ENCODE measurements around the gene KREMEN2. TPM values are rescaled to one million over a fixed set of nuclear protein-coding genes. Genes with fewer than 3 reads are reported as not detected.

KREMEN2 gene
- total and polyA plus RNA-seq, 12 donors, result not detected

GRCh38 chr16:3010510-3010909 lies 46.4 kb downstream of the KREMEN2 start:
- H3K27me3 ChIP-seq, result peaks cover 12% of the 10 kb centered on the region
- 89 to 94% (median 90%) methylated on average over 5 to 8 of the region's 8 CpGs for WGBS, 4 donors

GRCh38 chr16:3012246-3012645 lies 48.2 kb downstream of the KREMEN2 start:
- TF ChIP-seq CTCF (IDR thresholded peaks at IDR 0.05) (no peak), POLR2A (IDR thresholded peaks at IDR 0.05) (no peak)
- Histone ChIP-seq H3K4me1 (replicated peaks in 1 of 2) (no peaks in the 10 kb centered on the region), H3K27ac (no peak overlapping the region), H3K36me3 (replicated peaks in 1 of 2) (no peaks in the 10 kb centered on the region), H3K27me3 (peaks cover 12% of the 10 kb centered on the region), H3K4me3 (no peak overlapping the region), H3K9me3 (replicated peaks in 1 of 3) (no peaks in the 10 kb centered on the region)
- no peak for DNase-seq
- intact Hi-C loops (cut with DNase I), result no loop called here
- WGBS, 4 donors, result 16 to 40% (median 26%) methylated on average over 1 to 19 of the region's 19 CpGs

More at GRCh38 chr16:3010510-3010909, 46.4 kb downstream of the KREMEN2 start:
- no peaks in the 10 kb centered on the region for H3K36me3 ChIP-seq (replicated peaks in 1 of 2)
- no peaks in the 10 kb centered on the region for H3K9me3 ChIP-seq (replicated peaks in 1 of 3)
- TF ChIP-seq POLR2A (IDR thresholded peaks at IDR 0.05) (no peak), CTCF (IDR thresholded peaks at IDR 0.05) (no peak)
- intact Hi-C loops (cut with DNase I), result no loop called here
- DNase-seq, result no peak
- no peaks in the 10 kb centered on the region for H3K4me1 ChIP-seq (replicated peaks in 1 of 2)
- H3K4me3 ChIP-seq, result no peak overlapping the region
- no peak overlapping the region for H3K27ac ChIP-seq

GRCh38 chr16:3012828-3013420 lies 48.8 kb downstream of the KREMEN2 start, which contains the start of gene CLDN9:
CLDN9 (plus strand) TSS chr16:3012923; CDS start chr16:3013363, 440 bp downstream.
- no peaks in the 10 kb centered on the region for H3K36me3 ChIP-seq (replicated peaks in 1 of 2)
- H3K27ac ChIP-seq, result no peak within 1 kb of the TSS
- H3K27me3 ChIP-seq, result peaks cover 13% of the 10 kb centered on the region
- no peaks in the 10 kb centered on the region for H3K9me3 ChIP-seq (replicated peaks in 1 of 3)
- H3K4me3 ChIP-seq, result no peak within 1 kb of the TSS
- intact Hi-C loops (cut with DNase I), result no loop called here
- DNase-seq, result no peak
- 18 to 52% (median 46%) methylated on average over 5 to 27 of the region's 27 CpGs for WGBS, 4 donors
- TF ChIP-seq POLR2A (IDR thresholded peaks at IDR 0.05) (no peak), CTCF (IDR thresholded peaks at IDR 0.05) (no peak)
- peaks cover 0 to 1% of the 10 kb centered on the region in 2 donors for H3K4me1 ChIP-seq (replicated peaks in 1 of 2)

- H3K27me3 ChIP-seq, result peaks cover 15% of the 10 kb centered on the region
- H3K4me1 ChIP-seq (replicated peaks in 1 of 2), result peaks cover 0 to 4% of the 10 kb centered on the region in 2 donors
- DNase-seq, result no peak
- TF ChIP-seq POLR2A (IDR thresholded peaks at IDR 0.05), result no peak
- TF ChIP-seq CTCF (IDR thresholded peaks at IDR 0.05), result no peak
- no peaks in the 10 kb centered on the region for H3K9me3 ChIP-seq (replicated peaks in 1 of 3)
- intact Hi-C loops (cut with DNase I), result no loop called here
- H3K4me3 ChIP-seq, result no peak overlapping the region
- H3K27ac ChIP-seq, result no peak overlapping the region
- 40 to 61% (median 55%) methylated on average over 11 to 27 of the region's 27 CpGs for WGBS, 4 donors
- no peaks in the 10 kb centered on the region for H3K36me3 ChIP-seq (replicated peaks in 1 of 2)
These were observed 49.4 kb downstream of the KREMEN2 start for GRCh38 chr16:3013491-3013951.

Measured in adrenal gland (tissue), 12 donors.